K562 (cell line): ENCODE results near the gene CMSS1. TPM values are rescaled to one million over a fixed set of nuclear protein-coding genes. Genes with fewer than 3 reads are reported as not detected.

Experiments used
- BRD9 ChIP-seq: fragments of 450-650 bp; IDR thresholded peaks from 2 replicates; pipeline ENCODE4 v1.6.1; 2018; ENCODE audit warnings: low read depth; ENCODE audit not compliant: partially characterized antibody
- HMGN3 ChIP-seq: IDR thresholded peaks from 2 replicates; pipeline ENCODE4 v1.6.1; 2011; ENCODE audit warnings: borderline replicate concordance, low read depth, mild to moderate bottlenecking, mixed read lengths, low read length; ENCODE audit not compliant: insufficient read length; ENCODE audit errors: extremely low read depth
- IRF9 ChIP-seq: fragments of 450-650 bp; IDR thresholded peaks from 2 replicates; pipeline ENCODE4 v1.6.1; 2016; ENCODE audit warnings: missing biosample characterization, missing genetic modification characterization
- MEF2D ChIP-seq: conservative IDR thresholded peaks from 2 replicates; pipeline ENCODE4 v1.6.1; 2016; ENCODE audit warnings: low read depth, missing genetic modification characterization, missing compliant biosample characterization
- RBM22 ChIP-seq: fragments of 200-400 bp; formaldehyde crosslinking; IDR thresholded peaks from 2 replicates; pipeline ENCODE4 v1.6.1; 2018; ENCODE audit warnings: low read length, low read depth; ENCODE audit not compliant: poor library complexity, severe bottlenecking
- SMARCC2 ChIP-seq: fragments of 450-650 bp; IDR thresholded peaks from 2 replicates; pipeline ENCODE4 v1.6.1; 2017; ENCODE audit warnings: antibody characterized with exemption, moderate library complexity, mild to moderate bottlenecking, low read depth
- SREBF2 ChIP-seq: sonication (generic); formaldehyde crosslinking; IDR thresholded peaks from 2 replicates; pipeline ENCODE4 v1.4.0; 2020; ENCODE audit warnings: mild to moderate bottlenecking, missing genetic modification reagents
- SRSF9 ChIP-seq: fragments of 200-400 bp; formaldehyde crosslinking; IDR thresholded peaks from 2 replicates; pipeline ENCODE4 v1.6.1; 2017; ENCODE audit warnings: low read depth, low read length, borderline replicate concordance
- TFAP4 ChIP-seq: sonication (generic); formaldehyde crosslinking; IDR thresholded peaks from 2 replicates; pipeline ENCODE4 v1.8.0; 2022; ENCODE audit warnings: missing genetic modification reagents, mild to moderate bottlenecking, moderate library complexity, borderline replicate concordance
- TSC22D4 ChIP-seq: fragments of 450-650 bp; IDR thresholded peaks from 2 replicates; pipeline ENCODE4 v1.6.1; 2016; ENCODE audit warnings: missing genetic modification characterization, missing biosample characterization, control low read depth
- polyA plus RNA-seq, 8 experiments: library from polyadenylated mRNA; depleted of rRNA in 4 of 8; stranded (reverse) in 5 of 8; unstranded in 3 of 8; fragments of >200 nt; fragmentation: Nextera tagmentation in 2 of 8; fragmentation: Illumina TruSeq in 1 of 8; extraction: Ambion mirVana in 2 of 8; extraction: Trizol in 1 of 8; gene quantifications; 2 replicates each; pipeline versions ENCODE4 v1.2.1 to v1.2.3, GENCODE V29; 2011 to 2014; ENCODE audit warnings: inconsistent platforms in 1 of 8, missing spikeins in 1 of 8
- total RNA-seq, 7 experiments: library from RNA; depleted of rRNA in 6 of 7; stranded (reverse); fragments of >200 nt in 6 of 7; fragmentation: Illumina TruSeq in 2 of 7; extraction: Trizol in 2 of 7; gene quantifications; 2 replicates each; pipeline versions ENCODE4 v1.2.1 to v1.2.3, GENCODE V29; 2011 to 2021; ENCODE audit warnings: low replicate concordance in 1 of 7
- TF ChIP-seq, protein P1 (sequence below): fragments of 200-600 bp; sonication (generic); IDR thresholded peaks from one replicate; pipeline ENCODE4 v1.6.1; 2012; ENCODE audit warnings: mild to moderate bottlenecking, low read depth, low read length, inconsistent platforms
- TF ChIP-seq, protein P2 (sequence below): conservative IDR thresholded peaks from 2 replicates; pipeline ENCODE4 v1.6.1; 2011; ENCODE audit warnings: low read depth, mild to moderate bottlenecking, low read length; ENCODE audit not compliant: control insufficient read depth

Gene CMSS1
- total and polyA plus RNA-seq, 9 of the 15 experiments (the other 6 are each of a cell fraction or from before 2014, with no cell fraction given), result 46.9 to 109 (median 72.3) TPM

GRCh38 chr3:99817437-99818240, at the start of gene CMSS1 (continued):
- TF ChIP-seq, protein P1, sequence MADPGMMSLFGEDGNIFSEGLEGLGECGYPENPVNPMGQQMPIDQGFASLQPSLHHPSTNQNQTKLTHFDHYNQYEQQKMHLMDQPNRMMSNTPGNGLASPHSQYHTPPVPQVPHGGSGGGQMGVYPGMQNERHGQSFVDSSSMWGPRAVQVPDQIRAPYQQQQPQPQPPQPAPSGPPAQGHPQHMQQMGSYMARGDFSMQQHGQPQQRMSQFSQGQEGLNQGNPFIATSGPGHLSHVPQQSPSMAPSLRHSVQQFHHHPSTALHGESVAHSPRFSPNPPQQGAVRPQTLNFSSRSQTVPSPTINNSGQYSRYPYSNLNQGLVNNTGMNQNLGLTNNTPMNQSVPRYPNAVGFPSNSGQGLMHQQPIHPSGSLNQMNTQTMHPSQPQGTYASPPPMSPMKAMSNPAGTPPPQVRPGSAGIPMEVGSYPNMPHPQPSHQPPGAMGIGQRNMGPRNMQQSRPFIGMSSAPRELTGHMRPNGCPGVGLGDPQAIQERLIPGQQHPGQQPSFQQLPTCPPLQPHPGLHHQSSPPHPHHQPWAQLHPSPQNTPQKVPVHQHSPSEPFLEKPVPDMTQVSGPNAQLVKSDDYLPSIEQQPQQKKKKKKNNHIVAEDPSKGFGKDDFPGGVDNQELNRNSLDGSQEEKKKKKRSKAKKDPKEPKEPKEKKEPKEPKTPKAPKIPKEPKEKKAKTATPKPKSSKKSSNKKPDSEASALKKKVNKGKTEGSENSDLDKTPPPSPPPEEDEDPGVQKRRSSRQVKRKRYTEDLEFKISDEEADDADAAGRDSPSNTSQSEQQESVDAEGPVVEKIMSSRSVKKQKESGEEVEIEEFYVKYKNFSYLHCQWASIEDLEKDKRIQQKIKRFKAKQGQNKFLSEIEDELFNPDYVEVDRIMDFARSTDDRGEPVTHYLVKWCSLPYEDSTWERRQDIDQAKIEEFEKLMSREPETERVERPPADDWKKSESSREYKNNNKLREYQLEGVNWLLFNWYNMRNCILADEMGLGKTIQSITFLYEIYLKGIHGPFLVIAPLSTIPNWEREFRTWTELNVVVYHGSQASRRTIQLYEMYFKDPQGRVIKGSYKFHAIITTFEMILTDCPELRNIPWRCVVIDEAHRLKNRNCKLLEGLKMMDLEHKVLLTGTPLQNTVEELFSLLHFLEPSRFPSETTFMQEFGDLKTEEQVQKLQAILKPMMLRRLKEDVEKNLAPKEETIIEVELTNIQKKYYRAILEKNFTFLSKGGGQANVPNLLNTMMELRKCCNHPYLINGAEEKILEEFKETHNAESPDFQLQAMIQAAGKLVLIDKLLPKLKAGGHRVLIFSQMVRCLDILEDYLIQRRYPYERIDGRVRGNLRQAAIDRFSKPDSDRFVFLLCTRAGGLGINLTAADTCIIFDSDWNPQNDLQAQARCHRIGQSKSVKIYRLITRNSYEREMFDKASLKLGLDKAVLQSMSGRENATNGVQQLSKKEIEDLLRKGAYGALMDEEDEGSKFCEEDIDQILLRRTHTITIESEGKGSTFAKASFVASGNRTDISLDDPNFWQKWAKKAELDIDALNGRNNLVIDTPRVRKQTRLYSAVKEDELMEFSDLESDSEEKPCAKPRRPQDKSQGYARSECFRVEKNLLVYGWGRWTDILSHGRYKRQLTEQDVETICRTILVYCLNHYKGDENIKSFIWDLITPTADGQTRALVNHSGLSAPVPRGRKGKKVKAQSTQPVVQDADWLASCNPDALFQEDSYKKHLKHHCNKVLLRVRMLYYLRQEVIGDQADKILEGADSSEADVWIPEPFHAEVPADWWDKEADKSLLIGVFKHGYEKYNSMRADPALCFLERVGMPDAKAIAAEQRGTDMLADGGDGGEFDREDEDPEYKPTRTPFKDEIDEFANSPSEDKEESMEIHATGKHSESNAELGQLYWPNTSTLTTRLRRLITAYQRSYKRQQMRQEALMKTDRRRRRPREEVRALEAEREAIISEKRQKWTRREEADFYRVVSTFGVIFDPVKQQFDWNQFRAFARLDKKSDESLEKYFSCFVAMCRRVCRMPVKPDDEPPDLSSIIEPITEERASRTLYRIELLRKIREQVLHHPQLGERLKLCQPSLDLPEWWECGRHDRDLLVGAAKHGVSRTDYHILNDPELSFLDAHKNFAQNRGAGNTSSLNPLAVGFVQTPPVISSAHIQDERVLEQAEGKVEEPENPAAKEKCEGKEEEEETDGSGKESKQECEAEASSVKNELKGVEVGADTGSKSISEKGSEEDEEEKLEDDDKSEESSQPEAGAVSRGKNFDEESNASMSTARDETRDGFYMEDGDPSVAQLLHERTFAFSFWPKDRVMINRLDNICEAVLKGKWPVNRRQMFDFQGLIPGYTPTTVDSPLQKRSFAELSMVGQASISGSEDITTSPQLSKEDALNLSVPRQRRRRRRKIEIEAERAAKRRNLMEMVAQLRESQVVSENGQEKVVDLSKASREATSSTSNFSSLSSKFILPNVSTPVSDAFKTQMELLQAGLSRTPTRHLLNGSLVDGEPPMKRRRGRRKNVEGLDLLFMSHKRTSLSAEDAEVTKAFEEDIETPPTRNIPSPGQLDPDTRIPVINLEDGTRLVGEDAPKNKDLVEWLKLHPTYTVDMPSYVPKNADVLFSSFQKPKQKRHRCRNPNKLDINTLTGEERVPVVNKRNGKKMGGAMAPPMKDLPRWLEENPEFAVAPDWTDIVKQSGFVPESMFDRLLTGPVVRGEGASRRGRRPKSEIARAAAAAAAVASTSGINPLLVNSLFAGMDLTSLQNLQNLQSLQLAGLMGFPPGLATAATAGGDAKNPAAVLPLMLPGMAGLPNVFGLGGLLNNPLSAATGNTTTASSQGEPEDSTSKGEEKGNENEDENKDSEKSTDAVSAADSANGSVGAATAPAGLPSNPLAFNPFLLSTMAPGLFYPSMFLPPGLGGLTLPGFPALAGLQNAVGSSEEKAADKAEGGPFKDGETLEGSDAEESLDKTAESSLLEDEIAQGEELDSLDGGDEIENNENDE, result no peak
- TF ChIP-seq RBM22, result no peak
- TF ChIP-seq SREBF2 (CRISPR knock-in tag), result no peak
- TF ChIP-seq SMARCC2, result no peak
- TF ChIP-seq HMGN3, result no peak
- peak; percentile 91 for TF ChIP-seq TFAP4 (CRISPR knock-in tag)
- TF ChIP-seq IRF9 (tag), result no peak
- no peak for TF ChIP-seq BRD9
- TF ChIP-seq, protein P2, sequence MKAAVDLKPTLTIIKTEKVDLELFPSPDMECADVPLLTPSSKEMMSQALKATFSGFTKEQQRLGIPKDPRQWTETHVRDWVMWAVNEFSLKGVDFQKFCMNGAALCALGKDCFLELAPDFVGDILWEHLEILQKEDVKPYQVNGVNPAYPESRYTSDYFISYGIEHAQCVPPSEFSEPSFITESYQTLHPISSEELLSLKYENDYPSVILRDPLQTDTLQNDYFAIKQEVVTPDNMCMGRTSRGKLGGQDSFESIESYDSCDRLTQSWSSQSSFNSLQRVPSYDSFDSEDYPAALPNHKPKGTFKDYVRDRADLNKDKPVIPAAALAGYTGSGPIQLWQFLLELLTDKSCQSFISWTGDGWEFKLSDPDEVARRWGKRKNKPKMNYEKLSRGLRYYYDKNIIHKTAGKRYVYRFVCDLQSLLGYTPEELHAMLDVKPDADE, result 0 out of 2 replicates have a peak, but pooled peaks have one; percentile 37
- TF ChIP-seq SRSF9, result no peak
- TF ChIP-seq MEF2D (tag), result no peak
- TF ChIP-seq TSC22D4 (tag), result no peak
